ENCODE results near the gene GRHPR.
A peak's percentile ranks its signal among the peaks of the same experiment; 100 is the strongest.
"Not testable (repeated sequence)": the region's sequence is repeated elsewhere in the genome, so short reads cannot be mapped to it uniquely, and the experiment has no call there.

GRHPR gene

DNA sequence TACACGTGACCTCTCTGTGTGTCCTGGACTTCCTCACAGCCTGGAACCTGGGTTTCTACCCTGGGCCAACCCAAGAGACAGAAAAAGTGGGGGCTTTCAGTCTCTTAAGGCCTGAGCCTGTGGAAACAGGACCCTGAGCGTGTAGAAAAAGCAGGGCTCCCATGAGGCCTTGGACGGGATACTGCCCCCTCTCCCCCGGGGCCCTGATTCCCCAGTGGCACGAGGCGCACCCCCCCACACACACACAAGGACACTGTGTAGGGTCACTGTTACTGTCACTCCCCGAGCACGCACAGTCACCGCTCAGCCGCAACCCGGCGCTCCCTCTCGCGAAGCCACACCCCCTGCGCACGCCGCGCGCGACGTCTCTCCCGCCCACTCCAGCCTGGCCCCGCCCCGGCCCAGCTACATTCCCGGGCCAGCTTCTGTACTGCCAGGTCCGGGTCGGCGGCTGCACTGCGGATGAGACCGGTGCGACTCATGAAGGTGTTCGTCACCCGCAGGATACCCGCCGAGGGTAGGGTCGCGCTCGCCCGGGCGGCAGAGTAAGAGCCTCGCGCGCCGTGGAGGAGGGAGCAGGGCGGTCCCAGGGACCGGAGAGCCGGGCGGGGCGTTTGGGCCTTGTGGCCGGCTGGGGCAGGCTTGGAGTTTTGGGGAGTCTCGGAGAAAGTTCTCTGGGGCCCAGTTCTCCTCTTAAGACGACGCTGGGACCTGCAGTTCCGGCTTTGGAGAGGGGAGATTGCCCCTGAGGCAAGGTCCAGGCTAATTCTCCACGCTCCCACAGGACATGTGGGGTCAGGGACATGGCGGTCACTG is at the start of gene GRHPR:
GRHPR (plus strand) TSS at position 408 of the 816 bp plus-strand sequence; CDS start at position 463, 55 bp downstream.
- peak; percentile 58 for DNase-seq

- no peak for DNase-seq
These were observed 49.7 kb upstream of the GRHPR start for GRCh38 chr9:37372839-37373238.

DNA sequence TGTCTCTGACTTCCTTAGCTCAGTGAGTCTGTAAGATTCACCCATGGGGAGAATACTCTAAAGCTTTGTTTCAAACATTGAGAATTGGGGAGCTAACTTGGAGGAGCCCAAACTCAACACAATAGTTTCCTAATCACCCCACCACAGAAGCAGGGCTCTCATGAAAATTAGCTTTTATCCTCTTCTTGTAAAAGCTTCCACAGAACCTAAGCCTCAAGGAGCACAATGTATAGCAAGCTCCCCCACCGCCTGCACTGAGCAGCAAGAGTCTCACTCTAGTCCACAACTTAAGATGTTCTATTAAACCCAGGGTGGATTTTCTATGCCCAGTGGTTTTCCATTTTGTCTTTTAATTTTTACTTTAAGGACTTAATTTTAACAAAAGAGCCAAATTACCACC is 48.9 kb upstream of the GRHPR start:
- no peak for DNase-seq

- no peak for DNase-seq
These were observed 47.6 kb upstream of the GRHPR start for GRCh38 chr9:37374892-37375291.

DNA sequence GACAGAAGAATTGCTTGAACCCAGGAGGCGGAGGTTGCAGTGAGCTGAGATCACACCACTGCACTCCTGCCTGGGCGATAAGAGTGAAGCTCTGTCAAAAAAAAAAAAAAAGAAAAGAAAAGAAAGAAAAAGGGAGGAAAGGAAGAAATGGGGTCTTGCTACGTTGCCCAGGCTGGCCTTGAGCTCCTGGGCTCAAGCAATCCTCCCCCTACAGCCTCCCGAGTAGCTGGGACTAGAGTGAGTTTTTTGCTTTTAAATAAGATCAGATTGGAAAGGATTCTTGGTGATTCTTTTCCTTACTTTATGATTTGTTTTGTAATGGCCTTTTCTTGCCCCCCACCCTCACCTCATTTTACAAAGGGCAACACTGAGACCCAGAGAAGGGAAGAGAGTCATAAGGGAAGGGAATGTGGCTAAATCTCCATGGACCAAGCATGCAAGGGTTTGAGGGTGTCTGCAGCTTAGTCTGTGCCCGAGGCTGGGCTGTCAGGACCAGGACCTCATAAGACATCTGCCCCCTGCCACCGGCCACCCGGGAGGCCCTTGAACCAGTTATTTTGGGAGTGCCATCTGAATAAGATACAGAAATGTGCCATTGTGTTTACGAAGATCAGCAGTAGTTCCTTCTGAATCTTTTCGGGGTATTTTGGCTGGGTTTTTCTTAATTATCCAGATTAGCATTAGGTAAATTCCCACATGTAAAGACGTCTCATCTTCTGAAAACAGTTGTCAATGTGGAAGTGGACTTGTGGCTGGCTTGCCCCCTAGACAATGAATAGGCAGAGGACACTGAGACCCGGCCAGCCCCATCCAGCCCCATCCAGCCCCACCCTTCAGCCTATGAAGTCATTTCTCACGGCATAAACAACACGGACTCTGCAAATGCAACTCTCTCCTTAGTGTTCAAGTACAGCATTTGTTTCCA is 44.5 kb upstream of the GRHPR start:
- DNase-seq, result no peak

- DNase-seq, result no peak
These were observed 43.9 kb upstream of the GRHPR start for GRCh38 chr9:37378613-37379004.

GRCh38 chr9:37379835-37380234 is 42.7 kb upstream of the GRHPR start:
- no peak for DNase-seq

DNA sequence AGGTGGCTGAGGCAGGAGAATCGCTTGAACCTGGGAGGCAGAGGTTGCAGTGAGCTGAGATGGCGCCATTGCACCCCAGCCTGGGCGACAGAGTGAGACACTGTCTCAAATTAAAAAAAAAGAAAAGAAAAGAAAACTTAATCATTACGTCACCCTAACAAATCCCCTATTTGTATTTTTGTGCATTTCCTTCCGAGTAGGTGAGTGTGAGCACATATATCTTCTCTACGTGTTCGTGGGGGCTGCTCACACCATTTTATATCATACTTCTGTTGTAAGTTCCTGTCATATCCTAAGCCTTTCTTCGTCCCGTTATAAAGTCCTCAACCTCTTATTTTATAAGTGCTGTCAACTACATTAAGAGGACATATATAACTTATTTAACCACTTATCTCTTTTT is 41.9 kb upstream of the GRHPR start:
- no peak for DNase-seq

DNA sequence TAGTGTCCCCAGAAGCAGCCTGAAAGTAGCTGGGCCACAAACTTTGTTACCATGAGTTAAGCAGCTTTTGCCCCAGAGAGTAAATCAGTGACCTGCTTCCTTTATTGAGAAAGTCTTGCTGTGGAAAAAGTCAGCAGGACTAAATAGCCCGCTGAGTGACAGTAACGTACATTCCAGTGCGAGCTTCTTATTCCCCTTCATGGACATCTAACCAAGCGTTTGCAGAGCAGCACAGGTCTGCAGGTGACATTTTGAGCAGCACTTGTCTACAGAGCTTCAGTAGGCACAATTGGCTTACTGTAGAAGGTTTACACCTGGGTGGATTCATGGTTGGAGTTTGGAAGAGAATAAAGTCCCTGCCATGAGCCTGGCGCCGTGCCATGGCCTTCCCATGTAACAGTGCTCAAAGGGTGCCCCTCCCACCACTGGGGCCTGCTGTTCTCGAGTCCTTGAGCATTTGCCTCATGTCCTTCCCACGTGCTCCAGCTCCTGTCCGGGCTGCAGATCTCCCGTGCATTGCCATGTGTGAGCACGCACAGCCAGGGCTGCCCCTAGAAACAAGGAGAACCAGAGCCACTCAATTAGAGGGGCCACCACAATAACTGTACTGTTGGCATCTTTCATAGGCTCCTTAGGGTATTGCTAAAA is 41.3 kb upstream of the GRHPR start:
- no peak for DNase-seq

GRCh38 chr9:37382161-37382981 is 40.1 kb upstream of the GRHPR start:
- DNase-seq, result no peak

- DNase-seq, result no peak
These were observed 39.5 kb upstream of the GRHPR start for GRCh38 chr9:37382982-37383357.

- DNase-seq, result no peak
These were observed 39.1 kb upstream of the GRHPR start for GRCh38 chr9:37383393-37383792.

- DNase-seq, result no peak
These were observed 38.4 kb upstream of the GRHPR start for GRCh38 chr9:37383876-37384746.

- no peak for DNase-seq
These were observed 37.2 kb upstream of the GRHPR start for GRCh38 chr9:37385286-37385685.

- peak; percentile 10 for DNase-seq
These were observed 35.5 kb upstream of the GRHPR start for GRCh38 chr9:37386988-37387387.

GRCh38 chr9:37390759-37391158 is 31.7 kb upstream of the GRHPR start:
- DNase-seq, result no peak

DNA sequence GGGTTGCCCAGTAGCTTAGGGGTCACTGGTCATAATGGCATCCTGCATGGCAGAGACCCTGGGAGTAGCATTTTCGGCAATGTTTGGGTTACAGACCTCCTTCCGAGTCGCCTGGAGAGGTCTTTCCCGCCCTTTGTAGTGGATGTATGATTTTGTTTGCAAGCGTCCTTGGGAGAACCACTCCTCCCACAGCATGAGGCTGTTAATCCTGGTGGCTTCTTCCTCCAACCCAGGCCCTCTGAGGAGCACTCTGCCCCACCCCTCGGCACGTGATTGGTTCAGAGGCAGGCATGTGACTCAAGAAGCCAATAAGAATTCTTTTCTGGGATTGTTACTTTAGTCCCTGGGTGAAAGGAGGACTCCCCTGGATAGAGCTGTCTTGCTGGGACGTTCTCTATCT is 30.2 kb upstream of the GRHPR start:
- DNase-seq, result no peak

GRCh38 chr9:37395229-37395628 is 27.3 kb upstream of the GRHPR start:
- DNase-seq, result no peak

DNA sequence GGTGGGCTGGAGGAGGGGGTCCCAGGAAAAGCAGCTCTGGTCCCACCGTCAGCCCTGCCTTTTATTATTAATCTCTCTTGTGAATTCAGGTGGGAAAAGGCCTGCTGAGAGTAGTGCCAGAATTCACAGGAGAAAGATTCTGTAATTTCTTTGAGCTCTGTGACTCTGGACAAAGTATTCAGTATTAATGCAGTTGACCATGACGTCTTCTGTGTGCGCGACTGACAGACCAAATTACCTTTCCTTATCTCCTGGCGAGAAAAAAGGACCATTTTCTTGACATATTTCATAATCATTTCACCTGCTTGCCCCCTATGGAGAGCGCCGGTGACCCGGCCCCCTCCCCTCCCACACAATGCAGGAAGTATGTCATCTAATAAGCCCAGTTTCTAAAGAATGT is 26.8 kb upstream of the GRHPR start:
- DNase-seq, result no peak

- not testable (repeated sequence) for DNase-seq
These were observed 24.5 kb upstream of the GRHPR start for GRCh38 chr9:37397948-37398347.

GRCh38 chr9:37398464-37399025 is 24.0 kb upstream of the GRHPR start:
- DNase-seq, result no peak
